GM18498 (cell line): ENCODE data around the gene CLCA4.

Experiments used
- ATAC-seq: cut with Tn5 transposase; IDR thresholded peaks from one replicate; pipeline ENCODE4 v1.9.1; 2021; ENCODE audit warnings: mild to moderate bottlenecking, moderate library complexity; ENCODE audit not compliant: unreplicated experiment

CLCA4 gene

GRCh38 chr1:86523670-86524354 lies 23.1 kb upstream of the CLCA4 start:
- no peak for ATAC-seq

GRCh38 chr1:86527306-86527705 lies 19.6 kb upstream of the CLCA4 start:
- ATAC-seq, result no peak

- no peak for ATAC-seq
Observed at GRCh38 chr1:86530211-86530845, 16.6 kb upstream of the CLCA4 start.

- no peak for ATAC-seq
Observed at GRCh38 chr1:86537928-86538695, 8.8 kb upstream of the CLCA4 start.

GRCh38 chr1:86538775-86539174 lies 8.1 kb upstream of the CLCA4 start:
- no peak for ATAC-seq

- ATAC-seq, result no peak
Observed at GRCh38 chr1:86541859-86542258, 5.0 kb upstream of the CLCA4 start.

- ATAC-seq, result no peak
Observed at GRCh38 chr1:86542631-86543030, 4.2 kb upstream of the CLCA4 start.

- no peak for ATAC-seq
Observed at GRCh38 chr1:86548839-86549238, 2.0 kb downstream of the CLCA4 start.

GRCh38 chr1:86551305-86551704 lies 4.4 kb downstream of the CLCA4 start:
- no peak for ATAC-seq

- no peak for ATAC-seq
Observed at GRCh38 chr1:86552376-86552775, 5.5 kb downstream of the CLCA4 start.

GRCh38 chr1:86557739-86558138 lies 10.9 kb downstream of the CLCA4 start:
- ATAC-seq, result no peak

GRCh38 chr1:86563849-86564248 lies 17.0 kb downstream of the CLCA4 start:
- ATAC-seq, result no peak

- no peak for ATAC-seq
Observed at GRCh38 chr1:86567341-86567740, 20.5 kb downstream of the CLCA4 start.

GRCh38 chr1:86567878-86568277 lies 21.0 kb downstream of the CLCA4 start:
- ATAC-seq, result no peak

- no peak for ATAC-seq
Observed at GRCh38 chr1:86573763-86574484, 27.0 kb downstream of the CLCA4 start.

- ATAC-seq, result no peak
Observed at GRCh38 chr1:86581231-86581630, 34.4 kb downstream of the CLCA4 start.

GRCh38 chr1:86582161-86582560 lies 35.3 kb downstream of the CLCA4 start:
- ATAC-seq, result no peak

- ATAC-seq, result no peak
Observed at GRCh38 chr1:86583032-86583431, 36.2 kb downstream of the CLCA4 start.

GRCh38 chr1:86583593-86583992 lies 36.7 kb downstream of the CLCA4 start:
- no peak for ATAC-seq

GRCh38 chr1:86594284-86594770 lies 47.4 kb downstream of the CLCA4 start:
- ATAC-seq, result no peak

GRCh38 chr1:86596224-86596623 lies 49.3 kb downstream of the CLCA4 start:
- no peak for ATAC-seq
